HEK293 (cell line): ENCODE results near the gene BAG5.

Source experiments
- CTCF ChIA-PET: fragments of 350-600 bp; formaldehyde crosslinking; extraction: SDS; loops from one replicate; lab custom pipeline; 2021; ENCODE audit warnings: antibody characterized with exemption; lab: Yijun Ruan, JAX
- POLR2A ChIA-PET: fragments of 300-600 bp; formaldehyde crosslinking; extraction: SDS; loops from one replicate; lab custom pipeline; 2020; ENCODE audit warnings: antibody characterized with exemption, inconsistent platforms; lab: Yijun Ruan, JAX
- H3K27ac ChIP-seq: fragments of 200-500 bp; sonication (Bioruptor generic); 2 replicates; pipeline ENCODE4 v1.5.1; 2014; ENCODE audit warnings: low read depth, low read length, control low read depth, inconsistent platforms; ENCODE audit errors: extremely low read depth
- H3K36me3 ChIP-seq, 2 experiments: fragments of 200-500 bp in 1 of 2; sonication (Bioruptor generic) in 1 of 2; 1 replicate in 1 of 2; 2 replicates in 1 of 2; pipeline ENCODE4 v1.5.1; 2014 to 2017; ENCODE audit warnings: inconsistent platforms in 2 of 2, low read length in 2 of 2; ENCODE audit not compliant: control insufficient read depth in 2 of 2, insufficient read depth in 1 of 2
- H3K4me1 ChIP-seq: fragments of 200-500 bp; sonication (Bioruptor generic); 2 replicates; pipeline ENCODE4 v1.5.1; 2014; ENCODE audit warnings: mild to moderate bottlenecking, low read length, inconsistent platforms; ENCODE audit not compliant: control insufficient read depth, insufficient read depth
- H3K4me3 ChIP-seq: 2 replicates; pipeline ENCODE4 v1.5.1; 2011; ENCODE audit warnings: low read depth, mild to moderate bottlenecking, control low read depth, low read length, moderate library complexity
- H3K9me3 ChIP-seq: fragments of 200-500 bp; sonication (Bioruptor generic); 2 replicates; pipeline ENCODE4 v1.5.1; 2014; ENCODE audit warnings: low read depth, low read length, inconsistent platforms; ENCODE audit not compliant: control insufficient read depth, insufficient read depth
- GLIS1 ChIP-seq: fragments of 450-650 bp; formaldehyde crosslinking; IDR thresholded peaks from 2 replicates; pipeline ENCODE4 v1.5.1; 2016; ENCODE audit warnings: missing biosample characterization, missing genetic modification characterization
- GLIS2 ChIP-seq: fragments of 450-650 bp; formaldehyde crosslinking; IDR thresholded peaks from 2 replicates; pipeline ENCODE4 v1.5.1; 2016; ENCODE audit warnings: missing biosample characterization, missing genetic modification characterization
- SETDB1 ChIP-seq: IDR thresholded peaks from one replicate; pipeline ENCODE4 v1.6.1; 2017; ENCODE audit warnings: mild to moderate bottlenecking, low read length, moderate library complexity, mixed read lengths; ENCODE audit not compliant: insufficient read length
- ZFHX2 ChIP-seq: fragments of 450-650 bp; formaldehyde crosslinking; conservative IDR thresholded peaks from 2 replicates; pipeline ENCODE4 v1.5.1; 2016; ENCODE audit warnings: missing biosample characterization, missing genetic modification characterization
- ZNF112 ChIP-seq: fragments of 450-650 bp; formaldehyde crosslinking; IDR thresholded peaks from 2 replicates; pipeline ENCODE4 v1.5.0; 2017; ENCODE audit warnings: missing biosample characterization, missing genetic modification characterization
- ZNF221 ChIP-seq: fragments of 450-650 bp; formaldehyde crosslinking; IDR thresholded peaks from 2 replicates; pipeline ENCODE4 v1.5.1; 2017; ENCODE audit warnings: missing biosample characterization, missing genetic modification characterization, borderline replicate concordance
- ZNF274 ChIP-seq, 2 experiments: fragments of 200-500 bp in 1 of 2; fragments of 450-650 bp in 1 of 2; sonication (Bioruptor generic) in 1 of 2; formaldehyde crosslinking in 1 of 2; IDR thresholded peaks; 2 replicates each; pipeline versions ENCODE4 v1.5.1 to v1.6.1; 2014 to 2016; ENCODE audit warnings: borderline replicate concordance in 1 of 2, inconsistent platforms in 1 of 2, low read length in 1 of 2, missing biosample characterization in 1 of 2, missing genetic modification characterization in 1 of 2
- ZNF501 ChIP-seq: fragments of 450-650 bp; formaldehyde crosslinking; IDR thresholded peaks from 2 replicates; pipeline ENCODE4 v1.5.1; 2016; ENCODE audit warnings: missing biosample characterization, missing genetic modification characterization
- ZNF596 ChIP-seq: fragments of 450-650 bp; IDR thresholded peaks from 2 replicates; pipeline ENCODE4 v1.5.0; 2018; ENCODE audit warnings: missing biosample characterization, mild to moderate bottlenecking, missing genetic modification characterization, moderate library complexity
- ZNF701 ChIP-seq: fragments of 450-650 bp; formaldehyde crosslinking; IDR thresholded peaks from 2 replicates; pipeline ENCODE4 v1.5.1; 2016; ENCODE audit warnings: missing biosample characterization, missing genetic modification characterization
- ZNF791 ChIP-seq: fragments of 450-650 bp; formaldehyde crosslinking; IDR thresholded peaks from 2 replicates; pipeline ENCODE4 v1.5.1; 2016; ENCODE audit warnings: missing biosample characterization, missing genetic modification characterization
- TF ChIP-seq, protein P1 (sequence below): fragments of 450-650 bp; formaldehyde crosslinking; IDR thresholded peaks from 2 replicates; pipeline ENCODE4 v1.5.1; 2016; ENCODE audit warnings: missing biosample characterization, missing genetic modification characterization, borderline replicate concordance
- TF ChIP-seq, protein P2 (sequence below): fragments of 450-650 bp; formaldehyde crosslinking; conservative IDR thresholded peaks from 2 replicates; pipeline ENCODE4 v1.5.1; 2016; ENCODE audit warnings: low read depth, missing biosample characterization, missing genetic modification characterization

The BAG5 gene

DNA sequence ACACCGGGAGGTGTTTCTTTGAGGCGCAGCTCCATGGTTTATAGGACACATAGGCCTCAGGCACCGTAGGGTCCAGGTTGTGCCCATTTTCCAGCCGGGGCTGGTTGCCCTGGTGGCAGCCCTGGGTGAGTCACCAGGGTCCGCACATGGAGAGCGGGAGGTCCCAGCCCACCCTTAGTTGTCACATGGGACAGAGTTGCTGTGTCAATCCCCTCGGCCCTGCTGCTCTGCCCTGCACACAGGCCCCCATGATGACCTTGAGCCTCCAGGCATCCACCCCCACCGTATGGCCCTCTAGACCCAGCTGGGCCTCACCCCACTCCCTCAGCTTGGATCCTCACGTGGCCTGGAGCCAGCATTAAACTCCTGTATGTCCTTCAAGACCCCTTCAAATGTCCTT is 25.8 kb downstream of the BAG5 start:
- CTCF ChIA-PET, result interaction anchor here (0.5 to 0.6 kb wide), 2 partner anchors 111 to 370 kb away, joined by 3 to 5 read pairs; no protein-coding TSS in a partner anchor
- Histone ChIP-seq H3K27ac (no peak overlapping the region), H3K4me1 (0 out of 2 replicates have a peak, but pooled peaks cover 5% of the 10 kb centered on the region), H3K36me3 (peaks cover 0 to 14% of the 10 kb centered on the region in 2 experiments; a peak in 1 of 3 replicates), H3K4me3 (no peak overlapping the region), H3K9me3 (no peaks in the 10 kb centered on the region)
- POLR2A ChIA-PET, result interaction anchor here (0.6 to 1.2 kb wide), 3 partner anchors 15 to 435 kb away, joined by 3 to 5 read pairs (median 4); no protein-coding TSS in a partner anchor
- no peak for TF ChIP-seq ZNF596 (tag by site-specific recombination)
- TF ChIP-seq, protein P1, sequence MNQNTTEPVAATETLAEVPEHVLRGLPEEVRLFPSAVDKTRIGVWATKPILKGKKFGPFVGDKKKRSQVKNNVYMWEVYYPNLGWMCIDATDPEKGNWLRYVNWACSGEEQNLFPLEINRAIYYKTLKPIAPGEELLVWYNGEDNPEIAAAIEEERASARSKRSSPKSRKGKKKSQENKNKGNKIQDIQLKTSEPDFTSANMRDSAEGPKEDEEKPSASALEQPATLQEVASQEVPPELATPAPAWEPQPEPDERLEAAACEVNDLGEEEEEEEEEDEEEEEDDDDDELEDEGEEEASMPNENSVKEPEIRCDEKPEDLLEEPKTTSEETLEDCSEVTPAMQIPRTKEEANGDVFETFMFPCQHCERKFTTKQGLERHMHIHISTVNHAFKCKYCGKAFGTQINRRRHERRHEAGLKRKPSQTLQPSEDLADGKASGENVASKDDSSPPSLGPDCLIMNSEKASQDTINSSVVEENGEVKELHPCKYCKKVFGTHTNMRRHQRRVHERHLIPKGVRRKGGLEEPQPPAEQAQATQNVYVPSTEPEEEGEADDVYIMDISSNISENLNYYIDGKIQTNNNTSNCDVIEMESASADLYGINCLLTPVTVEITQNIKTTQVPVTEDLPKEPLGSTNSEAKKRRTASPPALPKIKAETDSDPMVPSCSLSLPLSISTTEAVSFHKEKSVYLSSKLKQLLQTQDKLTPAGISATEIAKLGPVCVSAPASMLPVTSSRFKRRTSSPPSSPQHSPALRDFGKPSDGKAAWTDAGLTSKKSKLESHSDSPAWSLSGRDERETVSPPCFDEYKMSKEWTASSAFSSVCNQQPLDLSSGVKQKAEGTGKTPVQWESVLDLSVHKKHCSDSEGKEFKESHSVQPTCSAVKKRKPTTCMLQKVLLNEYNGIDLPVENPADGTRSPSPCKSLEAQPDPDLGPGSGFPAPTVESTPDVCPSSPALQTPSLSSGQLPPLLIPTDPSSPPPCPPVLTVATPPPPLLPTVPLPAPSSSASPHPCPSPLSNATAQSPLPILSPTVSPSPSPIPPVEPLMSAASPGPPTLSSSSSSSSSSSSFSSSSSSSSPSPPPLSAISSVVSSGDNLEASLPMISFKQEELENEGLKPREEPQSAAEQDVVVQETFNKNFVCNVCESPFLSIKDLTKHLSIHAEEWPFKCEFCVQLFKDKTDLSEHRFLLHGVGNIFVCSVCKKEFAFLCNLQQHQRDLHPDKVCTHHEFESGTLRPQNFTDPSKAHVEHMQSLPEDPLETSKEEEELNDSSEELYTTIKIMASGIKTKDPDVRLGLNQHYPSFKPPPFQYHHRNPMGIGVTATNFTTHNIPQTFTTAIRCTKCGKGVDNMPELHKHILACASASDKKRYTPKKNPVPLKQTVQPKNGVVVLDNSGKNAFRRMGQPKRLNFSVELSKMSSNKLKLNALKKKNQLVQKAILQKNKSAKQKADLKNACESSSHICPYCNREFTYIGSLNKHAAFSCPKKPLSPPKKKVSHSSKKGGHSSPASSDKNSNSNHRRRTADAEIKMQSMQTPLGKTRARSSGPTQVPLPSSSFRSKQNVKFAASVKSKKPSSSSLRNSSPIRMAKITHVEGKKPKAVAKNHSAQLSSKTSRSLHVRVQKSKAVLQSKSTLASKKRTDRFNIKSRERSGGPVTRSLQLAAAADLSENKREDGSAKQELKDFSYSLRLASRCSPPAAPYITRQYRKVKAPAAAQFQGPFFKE (tag by site-specific recombination), result no peak
- TF ChIP-seq ZNF791 (tag by site-specific recombination), result no peak
- TF ChIP-seq, protein P2, sequence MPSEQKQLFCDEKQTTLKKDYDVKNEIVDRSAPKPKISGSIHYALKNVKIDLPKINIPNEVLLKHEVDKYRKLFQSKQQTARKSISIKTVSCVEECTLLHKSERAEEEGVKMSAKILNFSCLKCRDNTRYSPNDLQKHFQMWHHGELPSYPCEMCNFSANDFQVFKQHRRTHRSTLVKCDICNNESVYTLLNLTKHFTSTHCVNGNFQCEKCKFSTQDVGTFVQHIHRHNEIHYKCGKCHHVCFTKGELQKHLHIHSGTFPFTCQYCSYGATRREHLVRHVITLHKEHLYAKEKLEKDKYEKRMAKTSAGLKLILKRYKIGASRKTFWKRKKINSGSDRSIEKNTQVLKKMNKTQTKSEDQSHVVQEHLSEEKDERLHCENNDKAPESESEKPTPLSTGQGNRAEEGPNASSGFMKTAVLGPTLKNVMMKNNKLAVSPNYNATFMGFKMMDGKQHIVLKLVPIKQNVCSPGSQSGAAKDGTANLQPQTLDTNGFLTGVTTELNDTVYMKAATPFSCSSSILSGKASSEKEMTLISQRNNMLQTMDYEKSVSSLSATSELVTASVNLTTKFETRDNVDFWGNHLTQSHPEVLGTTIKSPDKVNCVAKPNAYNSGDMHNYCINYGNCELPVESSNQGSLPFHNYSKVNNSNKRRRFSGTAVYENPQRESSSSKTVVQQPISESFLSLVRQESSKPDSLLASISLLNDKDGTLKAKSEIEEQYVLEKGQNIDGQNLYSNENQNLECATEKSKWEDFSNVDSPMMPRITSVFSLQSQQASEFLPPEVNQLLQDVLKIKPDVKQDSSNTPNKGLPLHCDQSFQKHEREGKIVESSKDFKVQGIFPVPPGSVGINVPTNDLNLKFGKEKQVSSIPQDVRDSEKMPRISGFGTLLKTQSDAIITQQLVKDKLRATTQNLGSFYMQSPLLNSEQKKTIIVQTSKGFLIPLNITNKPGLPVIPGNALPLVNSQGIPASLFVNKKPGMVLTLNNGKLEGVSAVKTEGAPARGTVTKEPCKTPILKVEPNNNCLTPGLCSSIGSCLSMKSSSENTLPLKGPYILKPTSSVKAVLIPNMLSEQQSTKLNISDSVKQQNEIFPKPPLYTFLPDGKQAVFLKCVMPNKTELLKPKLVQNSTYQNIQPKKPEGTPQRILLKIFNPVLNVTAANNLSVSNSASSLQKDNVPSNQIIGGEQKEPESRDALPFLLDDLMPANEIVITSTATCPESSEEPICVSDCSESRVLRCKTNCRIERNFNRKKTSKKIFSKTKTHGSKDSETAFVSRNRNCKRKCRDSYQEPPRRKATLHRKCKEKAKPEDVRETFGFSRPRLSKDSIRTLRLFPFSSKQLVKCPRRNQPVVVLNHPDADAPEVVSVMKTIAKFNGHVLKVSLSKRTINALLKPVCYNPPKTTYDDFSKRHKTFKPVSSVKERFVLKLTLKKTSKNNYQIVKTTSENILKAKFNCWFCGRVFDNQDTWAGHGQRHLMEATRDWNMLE (tag by site-specific recombination), result no peak
- TF ChIP-seq ZNF701 (tag by site-specific recombination), result no peak
- TF ChIP-seq ZNF221, result no peak
- TF ChIP-seq ZFHX2 (tag by site-specific recombination), result no peak
- TF ChIP-seq ZNF112 (tag by site-specific recombination), result no peak
- no peak for TF ChIP-seq ZNF501 (tag by site-specific recombination)

DNA sequence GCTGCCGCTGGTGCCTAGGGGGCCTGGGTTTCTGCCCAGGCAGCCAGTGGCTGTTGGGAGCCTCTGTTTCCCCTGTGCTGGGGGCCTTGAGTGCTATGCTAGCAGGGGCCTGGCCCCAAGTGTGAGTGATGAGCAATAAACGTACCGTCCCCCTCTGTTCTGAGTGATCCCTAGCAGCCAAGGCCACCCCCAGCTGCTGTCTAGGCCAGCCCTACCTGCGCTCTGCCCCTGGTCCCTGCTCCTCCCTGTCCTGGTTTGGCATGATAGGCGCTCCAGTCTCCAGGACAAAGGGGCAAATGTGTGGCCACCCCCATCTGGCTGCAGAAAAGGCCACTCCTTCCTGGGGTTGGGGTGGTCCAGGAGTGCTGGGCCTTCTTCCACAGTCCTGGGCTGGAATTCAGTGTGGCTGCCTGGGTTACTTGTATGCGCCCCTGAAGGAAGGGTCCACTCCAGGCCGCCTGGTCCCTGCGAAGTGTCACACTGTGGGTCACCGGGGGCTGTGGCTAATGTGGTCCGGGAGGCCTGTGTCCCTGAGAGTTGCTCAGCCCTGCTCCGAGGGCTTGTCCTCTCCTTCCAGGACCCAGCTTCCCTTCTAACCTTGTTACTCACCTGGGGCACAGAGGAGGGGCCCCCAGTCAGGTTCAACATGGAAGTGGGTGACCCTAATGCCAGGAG is 26.4 kb downstream of the BAG5 start:
- TF ChIP-seq SETDB1, result no peak
- 0 out of 2 replicates have a peak, but pooled peaks have one; percentile 11 for TF ChIP-seq GLIS2 (tag by site-specific recombination)
- no peak for TF ChIP-seq ZNF274 (IDR thresholded peaks at IDR 0.05; ENCODE audit: low read length)
- no peak for TF ChIP-seq ZNF274 (tag by site-specific recombination; IDR thresholded peaks at IDR 0.05; ENCODE audit: borderline replicate concordance)
- TF ChIP-seq GLIS1 (tag by site-specific recombination), result peak; percentile 66
- H3K27ac ChIP-seq, result no peak overlapping the region
- H3K4me1 ChIP-seq, result 0 out of 2 replicates have a peak, but pooled peaks cover 5% of the 10 kb centered on the region
- H3K36me3 ChIP-seq, result peaks cover 0 to 14% of the 10 kb centered on the region in 2 experiments; a peak in 1 of 3 replicates
- H3K4me3 ChIP-seq, result no peak overlapping the region
- no peaks in the 10 kb centered on the region for H3K9me3 ChIP-seq
- POLR2A ChIA-PET, result interaction anchor here (0.8 to 3.9 kb wide), 3 partner anchors 13 to 15 kb away, joined by 4 to 19 read pairs (median 6); partner anchors contain the start of gene CKB
- CTCF ChIA-PET, result interaction anchor here (0.5 to 0.6 kb wide), 2 partner anchors 11 to 111 kb away, joined by 3 to 5 read pairs; no protein-coding TSS in a partner anchor
